PC-3 (cell line): ENCODE results near the gene ADGRV1. TPM values are rescaled to one million over a fixed set of nuclear protein-coding genes. Genes with fewer than 3 reads are reported as not detected.
A peak's percentile ranks its signal among the peaks of the same experiment; 100 is the strongest.

Experiments
- ATAC-seq: fragments of 200-7000 bp; cut with Tn5 transposase; 2 replicates; pipeline ENCODE4 v1.9.1; 2020; ENCODE audit warnings: mild to moderate bottlenecking, moderate library complexity
- BruUV-seq: library from RNA; stranded (reverse); fragments of 400-500 nt; replicated peaks from 2 replicates; lab custom pipeline; 2021; lab: Mats Ljungman, UMichigan
- CTCF ChIA-PET: fragments of 300-600 bp; sonication (Branson Sonifier 250); formaldehyde crosslinking; loops from one replicate; lab custom pipeline; 2022; ENCODE audit warnings: antibody characterized with exemption; lab: Charles Lee
- POLR2A ChIA-PET: fragments of 300-600 bp; sonication (Branson Sonifier 250); formaldehyde crosslinking; loops from one replicate; lab custom pipeline; 2022; ENCODE audit warnings: antibody characterized with exemption; ENCODE audit not compliant: unreplicated experiment; lab: Charles Lee
- DNase-seq: peaks from one replicate; pipeline ENCODE4 v3.0.0-alpha.2; 2015
- H2AFZ ChIP-seq: fragments of 300-600 bp; sonication (generic); 2 replicates; pipeline ENCODE4 v1.6.0; 2016; ENCODE audit warnings: antibody characterized with exemption, low read length
- H3F3A ChIP-seq: fragments of 300-600 bp; sonication (generic); one replicate; pipeline ENCODE4 v1.6.0; 2017; ENCODE audit warnings: antibody characterized with exemption, low read length, control low read depth, mild to moderate bottlenecking; ENCODE audit not compliant: unreplicated experiment
- H3K27ac ChIP-seq: fragments of 300-600 bp; sonication (generic); 2 replicates; pipeline ENCODE4 v1.5.1; 2016; ENCODE audit warnings: mild to moderate bottlenecking, low read length
- H3K27me3 ChIP-seq: fragments of 300-600 bp; sonication (generic); 2 replicates; pipeline ENCODE4 v1.6.1; 2016; ENCODE audit warnings: low read length, mixed read lengths
- H3K36me3 ChIP-seq: fragments of 300-600 bp; sonication (generic); 2 replicates; pipeline ENCODE4 v1.6.1; 2016; ENCODE audit warnings: low read depth, mixed run types, low read length, mixed read lengths
- H3K4me1 ChIP-seq: fragments of 300-600 bp; sonication (generic); 2 replicates; pipeline ENCODE4 v1.5.1; 2016; ENCODE audit warnings: low read length; ENCODE audit not compliant: insufficient read depth
- H3K4me2 ChIP-seq: fragments of 300-600 bp; sonication (generic); 2 replicates; pipeline ENCODE4 v1.6.0; 2016; ENCODE audit warnings: low read length
- H3K4me3 ChIP-seq: fragments of 300-600 bp; sonication (generic); 2 replicates; pipeline ENCODE4 v1.5.1; 2016; ENCODE audit warnings: mild to moderate bottlenecking, low read length, mixed read lengths
- H3K79me2 ChIP-seq: fragments of 300-600 bp; sonication (generic); 2 replicates; pipeline ENCODE4 v1.6.1; 2017; ENCODE audit warnings: low read length, mixed read lengths
- H3K9ac ChIP-seq: fragments of 300-600 bp; sonication (generic); 2 replicates; pipeline ENCODE4 v1.6.0; 2016; ENCODE audit warnings: mild to moderate bottlenecking, low read length
- H3K9me2 ChIP-seq: fragments of 300-600 bp; sonication (generic); replicated peaks from 2 replicates; pipeline ENCODE4 v1.6.1; 2016; ENCODE audit warnings: mixed run types, low read length, mixed read lengths
- H3K9me3 ChIP-seq: fragments of 300-600 bp; sonication (generic); 2 replicates; pipeline ENCODE4 v1.6.1; 2016; ENCODE audit warnings: low read length, mixed read lengths
- H4K20me1 ChIP-seq: fragments of 300-600 bp; sonication (generic); 2 replicates; pipeline ENCODE4 v1.6.1; 2016; ENCODE audit warnings: low read length, mixed read lengths
- CTCF ChIP-seq: fragments of 300-600 bp; sonication (generic); conservative IDR thresholded peaks from 2 replicates; pipeline ENCODE4 v1.5.1; 2017; ENCODE audit warnings: antibody characterized with exemption, low read depth, mild to moderate bottlenecking, low read length
- EZH2 ChIP-seq: fragments of 300-600 bp; sonication (generic); IDR thresholded peaks from one replicate; pipeline ENCODE4 v1.6.1; 2017; ENCODE audit warnings: antibody characterized with exemption, mild to moderate bottlenecking, low read length; ENCODE audit not compliant: unreplicated experiment
- EZH2phosphoT487 ChIP-seq: fragments of 300-600 bp; sonication (generic); IDR thresholded peaks from 2 replicates; pipeline ENCODE4 v1.6.1; 2018; ENCODE audit warnings: mild to moderate bottlenecking, antibody characterized with exemption, low read length, borderline replicate concordance
- intact Hi-C: fragments of 100-400 bp; cut with micrococcal nuclease; formaldehyde crosslinking; loops from 2 replicates; pipeline ENCODE4 v1.9.0; 2023
- total RNA-seq: library from RNA; depleted of rRNA; stranded (reverse); fragments of >200 nt; gene quantifications from 2 replicates; pipeline ENCODE4 v1.2.3, GENCODE V29; 2014

Gene ADGRV1
- total RNA-seq, 1 experiment from 2014 or later: 22.7 TPM

- Histone ChIP-seq H3K36me3 (no peaks in the 10 kb centered on the region), H3K9me3 (no peaks in the 10 kb centered on the region), H3F3A (no peaks in the 10 kb centered on the region), H3K4me3 (no peak overlapping the region), H3K79me2 (no peaks in the 10 kb centered on the region), H4K20me1 (no peaks in the 10 kb centered on the region), H3K4me1 (peaks cover 39% of the 10 kb centered on the region), H3K27me3 (no peaks in the 10 kb centered on the region), H3K27ac (peak overlapping the region; percentile 40), H2AFZ (no peak overlapping the region), H3K4me2 (peak overlapping the region; percentile 30), H3K9me2 (no peaks in the 10 kb centered on the region), H3K9ac (no peak overlapping the region; the same call in 1 of the 2 replicates)
- DNase-seq (peak; percentile 81), ATAC-seq (peak; percentile 60)
- intact Hi-C loops: loop anchor here (5.0 kb wide), 1 partner anchor 137 kb away; no protein-coding TSS in a partner anchor
- CTCF ChIA-PET: interaction anchor here (0.6 to 0.8 kb wide), 2 partner anchors 20 to 211 kb away, joined by 3 to 6 read pairs; no protein-coding TSS in a partner anchor
- POLR2A ChIA-PET: no interaction called here
- TF ChIP-seq EZH2: no peak
- no peak for TF ChIP-seq CTCF
- TF ChIP-seq EZH2phosphoT487: no peak
- no TSS peak for BruUV-seq
These were observed 520.4 kb downstream of the ADGRV1 start for GRCh38 chr5:91079037-91079436.

- ATAC-seq (no peak), DNase-seq (no peak)
- intact Hi-C loops: no loop called here
- no peak for TF ChIP-seq EZH2
- TF ChIP-seq CTCF: no peak
- no peak for TF ChIP-seq EZH2phosphoT487
- no peaks in the 10 kb centered on the region for H3K9me2 ChIP-seq
- H3F3A ChIP-seq: no peaks in the 10 kb centered on the region
- CTCF ChIA-PET: no interaction called here
- no peaks in the 10 kb centered on the region for H3K9me3 ChIP-seq
- no peak overlapping the region for H3K9ac ChIP-seq
- no peak overlapping the region for H2AFZ ChIP-seq
- POLR2A ChIA-PET: no interaction called here
- H3K36me3 ChIP-seq: no peaks in the 10 kb centered on the region
- no peak overlapping the region for H3K27ac ChIP-seq
- H3K4me1 ChIP-seq: no peaks in the 10 kb centered on the region
- H3K4me2 ChIP-seq: no peak overlapping the region
- H3K79me2 ChIP-seq: no peaks in the 10 kb centered on the region
- H3K4me3 ChIP-seq: no peak overlapping the region
- no peaks in the 10 kb centered on the region for H3K27me3 ChIP-seq
- no TSS peak for BruUV-seq
- H4K20me1 ChIP-seq: no peaks in the 10 kb centered on the region
These were observed 531.2 kb downstream of the ADGRV1 start for GRCh38 chr5:91089758-91090157.

- Histone ChIP-seq H3K4me2 (no peak overlapping the region), H3F3A (no peaks in the 10 kb centered on the region), H3K9ac (no peak overlapping the region), H2AFZ (no peak overlapping the region), H3K4me3 (no peak overlapping the region), H3K4me1 (no peaks in the 10 kb centered on the region), H3K79me2 (no peaks in the 10 kb centered on the region), H3K9me3 (no peaks in the 10 kb centered on the region), H3K27ac (no peak overlapping the region), H3K27me3 (no peaks in the 10 kb centered on the region), H3K36me3 (no peaks in the 10 kb centered on the region), H4K20me1 (no peaks in the 10 kb centered on the region), H3K9me2 (no peaks in the 10 kb centered on the region)
- ChIA-PET CTCF (interaction anchor here (0.6 kb wide), 1 partner anchor 160 kb away, joined by 4 read pairs; no protein-coding TSS in a partner anchor), POLR2A (no interaction called here)
- TF ChIP-seq EZH2phosphoT487 (no peak), CTCF (no peak), EZH2 (no peak)
- no TSS peak for BruUV-seq
- DNase-seq: no peak
- intact Hi-C loops: no loop called here
- peak; percentile 54 for ATAC-seq
These were observed 532.4 kb downstream of the ADGRV1 start for GRCh38 chr5:91090995-91091394.
